HG02885 (cell line): ENCODE measurements around the gene FABP3.

Source experiments
- ATAC-seq: cut with Tn5 transposase; IDR thresholded peaks from one replicate; pipeline ENCODE4 v1.9.1; 2021; ENCODE audit warnings: mild to moderate bottlenecking; ENCODE audit not compliant: unreplicated experiment, poor library complexity

Gene FABP3

DNA sequence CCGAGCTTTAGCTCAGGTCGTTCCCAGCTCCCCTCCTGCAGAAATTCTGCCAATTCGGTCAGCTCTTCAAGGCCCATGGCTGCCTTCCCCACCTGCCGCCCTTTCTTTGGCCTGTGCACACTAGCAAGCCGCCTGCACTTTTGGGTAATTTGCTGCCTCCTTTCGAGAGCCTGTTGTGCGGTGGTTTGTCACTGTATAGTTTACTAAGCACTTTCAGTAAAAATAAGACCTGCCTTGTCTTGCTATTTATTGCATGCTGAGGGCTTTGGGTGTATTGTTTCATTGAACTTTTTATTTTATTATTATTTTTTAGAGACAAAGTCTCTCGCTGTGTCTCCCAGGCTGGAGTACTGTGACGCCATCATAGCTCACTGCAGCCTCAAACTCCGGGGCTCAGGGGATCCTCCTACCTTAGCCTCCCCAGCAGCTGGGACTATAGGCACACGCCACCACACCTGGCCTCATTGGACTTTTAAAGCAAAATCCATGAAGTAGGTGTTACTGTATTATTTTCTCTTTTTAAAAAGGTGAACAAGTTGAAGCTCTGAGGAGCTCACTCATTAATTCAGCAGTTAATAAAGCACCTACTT is 1.1 kb upstream of the FABP3 start:
- ATAC-seq, result no peak

DNA sequence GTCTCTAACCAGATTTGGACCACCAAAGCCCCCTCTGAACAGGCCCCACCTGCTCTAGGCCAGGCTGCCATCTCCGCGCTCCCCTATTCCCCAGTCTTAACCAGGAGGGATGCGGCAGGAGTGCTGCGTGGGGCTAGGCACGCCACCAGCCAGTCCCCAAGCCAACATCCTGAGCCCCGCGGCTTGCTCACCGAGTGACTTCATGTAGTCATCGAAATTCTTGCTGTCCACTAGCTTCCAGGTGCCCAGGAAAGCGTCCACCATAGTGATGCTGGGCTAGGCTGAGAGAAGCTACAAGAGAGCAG is 173 bp downstream of the FABP3 start:
- ATAC-seq, result no peak

DNA sequence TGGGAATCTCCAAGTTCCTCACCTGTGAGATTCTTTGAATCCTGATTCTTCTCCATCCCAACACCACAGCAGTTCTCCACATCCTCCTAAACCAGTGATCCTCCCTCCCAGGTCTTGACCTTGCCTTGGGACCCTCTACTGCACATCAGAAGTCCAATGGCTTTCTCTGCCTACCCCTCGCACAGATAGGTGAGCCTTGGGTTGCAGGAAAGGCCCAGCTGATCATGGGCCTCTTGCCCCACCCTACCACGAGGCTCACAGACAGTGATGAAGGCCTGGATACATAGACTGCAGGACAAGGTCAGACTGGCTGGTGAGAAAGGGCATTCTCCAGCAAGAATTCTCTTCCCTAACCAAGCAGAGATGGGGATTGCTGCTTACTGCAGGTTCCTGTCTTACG is 825 bp downstream of the FABP3 start:
- ATAC-seq, result no peak

GRCh38 chr1:31371121-31371959 is 1.5 kb downstream of the FABP3 start:
- ATAC-seq, result no peak

DNA sequence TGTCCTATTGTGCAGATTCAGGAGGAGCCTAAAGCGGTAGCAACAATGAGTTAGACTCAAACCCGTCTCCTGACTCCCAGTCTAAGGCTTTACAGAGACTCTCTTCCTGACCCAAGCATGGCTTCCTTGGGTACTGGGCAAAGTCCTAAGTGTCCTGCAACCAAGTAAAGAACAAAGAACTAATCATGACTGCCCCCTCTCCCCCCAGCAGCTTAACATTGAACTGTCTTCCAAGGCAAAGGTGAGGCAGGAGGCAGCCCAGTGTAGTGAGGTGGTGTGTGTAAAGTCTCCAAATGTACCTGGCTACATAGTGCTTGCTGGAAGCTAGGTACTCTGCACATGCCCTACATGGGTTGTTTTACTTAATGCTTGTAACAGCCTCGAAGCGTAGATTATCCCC is 2.3 kb downstream of the FABP3 start:
- no peak for ATAC-seq

- no peak for ATAC-seq
Measured at GRCh38 chr1:31370021-31370420, 2.9 kb downstream of the FABP3 start.

GRCh38 chr1:31368611-31369107 is 4.2 kb downstream of the FABP3 start:
- no peak for ATAC-seq

DNA sequence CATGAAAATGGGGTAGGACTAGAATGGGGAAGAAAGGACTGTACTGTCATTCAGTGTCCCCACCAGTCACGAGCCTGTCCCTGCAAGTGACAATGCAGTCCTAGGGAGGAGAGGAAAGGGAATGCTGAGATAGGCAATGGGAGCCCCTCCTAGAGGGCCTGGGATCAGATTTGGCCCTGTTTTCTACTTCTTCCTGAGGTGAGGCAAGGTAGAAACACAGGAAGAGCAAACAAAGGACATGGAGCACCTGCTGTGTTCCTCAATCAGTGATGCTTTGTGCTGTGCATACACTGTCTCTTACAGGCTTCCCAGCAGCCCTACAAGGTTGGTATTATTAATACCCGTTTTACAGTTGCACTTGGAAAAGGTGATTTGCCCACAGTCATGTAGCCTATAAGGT is 6.1 kb downstream of the FABP3 start:
- ATAC-seq, result no peak

DNA sequence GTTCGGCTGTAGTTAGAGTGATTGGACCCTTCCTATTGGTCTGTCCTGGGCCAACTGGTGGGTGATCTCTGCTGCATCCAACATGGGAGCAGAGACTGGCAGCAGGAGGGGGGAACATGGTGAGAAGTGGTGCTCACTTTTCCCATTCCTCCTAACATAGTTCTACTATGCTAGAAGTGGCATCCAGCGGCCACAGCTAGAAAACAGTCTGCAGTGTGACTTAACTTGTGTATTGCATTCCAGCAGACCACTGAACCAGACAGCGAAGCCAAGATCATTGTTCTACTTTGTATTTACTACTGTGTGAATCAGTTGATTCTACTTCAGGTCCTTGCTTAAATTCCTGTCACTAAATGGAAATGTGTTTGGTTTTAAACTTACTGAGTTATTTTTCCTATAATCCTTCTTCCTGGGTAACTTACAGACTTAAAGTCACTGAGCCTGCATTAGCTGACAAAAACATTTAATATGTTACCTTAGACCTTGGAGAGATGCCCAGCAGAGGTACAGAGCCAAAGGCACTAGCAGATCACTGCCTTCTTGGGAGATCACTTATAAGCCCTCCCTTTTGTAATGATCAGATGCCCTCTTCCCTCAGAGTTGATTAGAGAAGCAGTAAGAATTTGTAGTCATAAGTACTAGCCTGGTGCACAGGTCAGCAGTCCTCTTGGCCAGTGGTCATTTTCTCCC is 8.2 kb downstream of the FABP3 start:
- no peak for ATAC-seq

GRCh38 chr1:31362032-31362431 is 10.8 kb downstream of the FABP3 start:
- no peak for ATAC-seq

- no peak for ATAC-seq
Measured at GRCh38 chr1:31361607-31362006, 11.3 kb downstream of the FABP3 start.

DNA sequence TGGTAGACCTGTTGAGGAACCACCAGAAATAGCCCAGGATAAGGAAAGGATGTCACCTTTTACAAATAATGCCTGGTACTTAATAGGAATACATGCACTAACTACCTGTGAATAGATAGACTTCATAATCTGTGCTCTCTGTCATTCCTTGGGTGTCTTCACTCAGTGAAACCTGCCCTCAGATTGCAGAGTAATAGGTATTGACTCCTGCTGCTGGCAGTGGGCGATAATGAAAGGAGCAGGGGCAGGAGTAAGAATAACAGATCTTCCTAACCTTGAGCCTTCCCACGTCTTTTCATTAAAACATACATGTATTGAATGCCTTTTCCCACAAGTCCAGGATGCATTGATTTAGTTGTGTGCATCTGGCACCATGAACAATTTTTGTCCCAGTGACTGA is 16.4 kb downstream of the FABP3 start:
- ATAC-seq, result no peak

GRCh38 chr1:31354283-31354682 is 18.6 kb downstream of the FABP3 start:
- no peak for ATAC-seq

DNA sequence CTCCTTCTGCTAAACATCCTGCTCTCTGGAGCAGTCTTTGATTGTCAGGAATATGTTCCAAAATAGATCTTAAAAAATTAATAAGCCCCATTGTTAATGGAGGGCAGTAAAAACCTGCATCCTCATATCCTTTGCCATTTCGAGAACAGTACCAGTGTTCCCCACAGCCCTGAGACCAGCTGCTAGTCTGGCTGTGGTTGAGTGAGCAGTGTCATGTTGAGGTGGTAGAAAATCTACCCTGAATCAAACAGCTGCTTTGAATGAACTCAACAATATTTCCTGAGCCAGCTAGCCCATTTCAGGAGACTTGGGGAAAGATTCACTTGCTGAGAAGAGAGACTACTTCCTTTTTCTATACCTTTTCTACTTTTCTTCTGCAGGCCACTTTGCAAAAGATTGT is 24.4 kb downstream of the FABP3 start:
- no peak for ATAC-seq

- no peak for ATAC-seq
Measured at GRCh38 chr1:31346785-31347184, 26.1 kb downstream of the FABP3 start.

DNA sequence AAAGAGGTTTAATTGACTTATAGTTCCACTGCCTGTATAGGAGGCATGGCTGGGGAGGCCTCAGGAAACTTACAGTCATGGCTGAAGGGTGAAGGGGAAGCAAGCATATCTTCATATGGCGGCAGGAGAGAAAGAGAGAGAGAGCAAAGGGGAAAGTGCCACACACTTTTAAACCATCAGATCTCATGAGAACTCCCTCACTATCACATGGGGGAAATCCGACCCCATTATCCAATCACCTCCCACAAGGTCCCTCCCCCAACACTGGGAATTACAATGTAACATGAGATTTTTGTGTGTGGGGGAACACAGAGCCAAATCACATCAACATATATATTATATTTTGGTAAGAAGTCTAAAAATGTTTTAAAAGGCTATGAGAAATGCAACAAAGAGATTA is 27.2 kb downstream of the FABP3 start:
- ATAC-seq, result no peak

DNA sequence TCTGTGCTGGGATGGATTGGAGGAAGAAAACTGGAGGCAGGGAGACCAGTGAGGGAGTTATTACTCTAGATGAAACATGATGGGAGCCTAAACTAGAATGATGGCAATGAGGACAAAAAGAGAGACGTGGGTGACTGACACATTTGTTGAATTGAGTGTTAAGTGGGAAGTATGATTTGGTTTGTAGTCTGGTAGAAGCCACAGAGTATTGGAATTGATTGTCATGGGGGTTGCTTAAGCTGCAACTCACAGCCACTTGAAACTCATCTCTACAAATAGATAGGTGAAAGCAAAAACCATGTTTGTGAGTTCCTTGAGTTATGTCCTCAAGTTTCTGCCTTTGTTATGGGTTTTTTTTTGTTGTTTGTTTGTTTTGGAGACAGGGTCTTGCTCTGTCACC is 28.4 kb downstream of the FABP3 start:
- no peak for ATAC-seq

DNA sequence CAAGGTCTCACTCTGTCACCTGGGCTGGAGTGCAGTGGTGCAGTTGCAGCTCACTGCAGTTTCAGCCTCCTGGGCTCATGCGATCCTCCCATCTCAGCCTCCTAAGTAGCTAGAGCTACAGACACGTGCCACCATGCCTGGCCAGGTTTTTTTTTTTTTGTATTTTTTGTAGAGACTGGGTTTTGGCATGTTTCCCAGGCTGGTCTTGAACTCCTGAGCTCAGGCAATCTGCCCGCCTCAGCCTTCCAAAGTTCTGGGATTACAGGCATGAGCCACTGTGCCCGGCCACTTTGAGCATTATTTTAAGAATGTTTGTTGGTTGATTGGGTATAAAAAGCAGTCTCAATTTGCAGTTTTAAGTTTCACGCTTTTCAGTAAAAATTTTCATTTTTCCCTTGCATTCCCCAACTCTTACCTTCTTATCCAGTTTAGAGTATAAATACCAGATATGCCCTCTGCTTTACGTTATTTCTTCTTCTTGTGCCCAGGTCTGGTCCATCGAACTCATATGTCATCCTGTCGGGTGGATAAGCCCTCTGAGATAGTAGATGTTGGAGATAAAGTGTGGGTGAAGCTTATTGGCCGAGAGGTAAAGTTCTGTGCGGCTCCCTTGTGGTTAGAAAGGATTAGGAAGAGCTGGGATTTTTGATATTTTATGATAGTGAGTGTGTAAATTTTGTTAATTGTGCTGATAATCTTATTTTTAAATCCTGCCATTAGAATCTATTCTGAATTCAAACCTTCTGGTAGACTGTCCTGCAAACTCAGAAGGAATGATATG is 36.0 kb downstream of the FABP3 start:
- ATAC-seq, result no peak

- ATAC-seq, result no peak
Measured at GRCh38 chr1:31335007-31335406, 37.9 kb downstream of the FABP3 start.

DNA sequence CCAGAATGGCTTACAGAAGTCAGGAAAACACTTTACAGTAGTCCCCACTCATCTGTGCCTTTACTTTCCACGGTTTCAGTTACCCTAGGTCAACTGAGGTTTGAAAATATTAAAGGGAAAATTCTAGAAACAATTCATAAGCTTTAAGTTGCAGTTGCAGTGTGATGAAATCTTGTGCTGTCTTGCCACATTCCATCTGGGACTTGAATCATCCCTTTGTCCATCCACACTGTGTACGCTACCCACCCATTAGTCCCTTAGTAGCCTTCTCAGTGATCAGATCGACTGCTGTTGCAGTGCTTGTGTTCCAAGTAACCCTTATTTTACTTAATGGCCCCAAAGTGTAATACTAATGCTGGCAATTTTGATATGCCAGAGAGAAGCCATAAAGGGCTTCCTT is 45.5 kb downstream of the FABP3 start:
- no peak for ATAC-seq

GRCh38 chr1:31326461-31326860 is 46.4 kb downstream of the FABP3 start:
- ATAC-seq, result no peak
